CD14-positive monocyte (primary cell): ENCODE results near the gene DPF3. TPM values are rescaled to one million over a fixed set of nuclear protein-coding genes. Genes with fewer than 3 reads are reported as not detected.

Source experiments
- DNase-seq, 3 donors: peaks; one replicate each; pipeline ENCODE4 v3.0.0-alpha.2; 2011 to 2022
- H2AFZ ChIP-seq: 2 replicates; pipeline ENCODE4 v1.6.0; 2012; ENCODE audit warnings: mild to moderate bottlenecking, low read depth, low read length, inconsistent platforms; ENCODE audit not compliant: insufficient read depth, poor library complexity, severe bottlenecking
- H3K27ac ChIP-seq, 2 donors: 1 replicate in 1 of 2; 2 replicates in 1 of 2; pipeline ENCODE4 v1.5.1; 2012 to 2013; ENCODE audit warnings: low read length in 2 of 2, control low read depth in 1 of 2, inconsistent platforms in 1 of 2, low read depth in 1 of 2, mild to moderate bottlenecking in 1 of 2
- H3K27me3 ChIP-seq, 2 donors: one replicate each; pipeline versions ENCODE4 v1.6.0 to v1.6.1; 2011 to 2013; ENCODE audit warnings: low read length in 2 of 2; ENCODE audit not compliant: control insufficient read depth in 2 of 2, insufficient read depth in 2 of 2
- H3K36me3 ChIP-seq, 2 donors: replicated peaks in 1 of 2; 1 replicate in 1 of 2; 2 replicates in 1 of 2; pipeline versions ENCODE4 v1.5.1 to v1.6.1; 2012 to 2013; ENCODE audit warnings: low read length in 2 of 2, control low read depth in 1 of 2, inconsistent platforms in 1 of 2, mild to moderate bottlenecking in 1 of 2; ENCODE audit not compliant: insufficient read depth in 2 of 2, control insufficient read depth in 1 of 2
- H3K4me1 ChIP-seq, 2 donors: 1 replicate in 1 of 2; 2 replicates in 1 of 2; pipeline versions ENCODE4 v1.5.1 to v1.6.1; 2012 to 2013; ENCODE audit warnings: low read length in 2 of 2, control low read depth in 1 of 2, inconsistent platforms in 1 of 2, mild to moderate bottlenecking in 1 of 2, moderate library complexity in 1 of 2; ENCODE audit not compliant: insufficient read depth in 2 of 2, control insufficient read depth in 1 of 2
- H3K4me2 ChIP-seq: replicated peaks from 2 replicates; pipeline ENCODE3; 2012; ENCODE audit warnings: low read length, moderate library complexity, mild to moderate bottlenecking; ENCODE audit not compliant: poor library complexity, severe bottlenecking; ENCODE audit errors: extremely low read depth
- H3K4me3 ChIP-seq, 3 experiments: fragments of 200-600 bp in 1 of 3; sonication (generic) in 1 of 3; replicated peaks in 1 of 3; 1 replicate in 2 of 3; 2 replicates in 1 of 3; pipeline ENCODE4 v1.5.1; 2011 to 2013; ENCODE audit warnings: low read length in 3 of 3, mild to moderate bottlenecking in 3 of 3, control low read depth in 2 of 3, low read depth in 2 of 3, inconsistent platforms in 1 of 3, moderate library complexity in 1 of 3
- H3K79me2 ChIP-seq: 2 replicates; pipeline ENCODE4 v1.6.0; 2012; ENCODE audit warnings: mild to moderate bottlenecking, control low read depth, inconsistent platforms, low read length, moderate library complexity; ENCODE audit not compliant: insufficient read depth
- H3K9ac ChIP-seq: 2 replicates; pipeline ENCODE4 v1.6.0; 2017; ENCODE audit warnings: low read length, mild to moderate bottlenecking; ENCODE audit not compliant: insufficient read depth, poor library complexity, severe bottlenecking
- H3K9me3 ChIP-seq, 2 donors: replicated peaks in 1 of 2; 1 replicate in 1 of 2; 2 replicates in 1 of 2; pipeline versions ENCODE4 v1.5.1 to v1.6.1; 2012 to 2013; ENCODE audit warnings: low read length in 2 of 2, control low read depth in 1 of 2; ENCODE audit not compliant: control insufficient read depth in 1 of 2, insufficient read depth in 1 of 2
- H4K20me1 ChIP-seq: 2 replicates; pipeline ENCODE4 v1.6.0; 2012; ENCODE audit warnings: mild to moderate bottlenecking, low read length, control low read depth, moderate library complexity; ENCODE audit not compliant: insufficient read depth
- H3K27ac Mint-ChIP-seq, 7 donors: one replicate each; pipeline ENCODE4 v1.8.0; 2020; ENCODE audit warnings: mild to moderate bottlenecking in 7 of 7, mixed read lengths in 7 of 7, moderate library complexity in 6 of 7, inconsistent platforms in 2 of 7
- H3K27me3 Mint-ChIP-seq, 3 donors: one replicate each; pipeline ENCODE4 v1.8.0; 2021 to 2022; ENCODE audit warnings: low read depth in 3 of 3, mild to moderate bottlenecking in 3 of 3, mixed read lengths in 3 of 3, moderate library complexity in 3 of 3, inconsistent platforms in 1 of 3
- H3K36me3 Mint-ChIP-seq, 2 donors: one replicate each; pipeline ENCODE4 v1.8.0; 2020; ENCODE audit warnings: mixed read lengths in 2 of 2, inconsistent platforms in 1 of 2, mild to moderate bottlenecking in 1 of 2
- H3K4me1 Mint-ChIP-seq: one replicate; pipeline ENCODE4 v1.8.0; 2020; ENCODE audit warnings: mild to moderate bottlenecking, mixed read lengths
- H3K4me3 Mint-ChIP-seq, 2 donors: one replicate each; pipeline ENCODE4 v1.8.0; 2020; ENCODE audit warnings: mild to moderate bottlenecking in 2 of 2, mixed read lengths in 2 of 2, moderate library complexity in 1 of 2
- H3K9me3 Mint-ChIP-seq, 7 donors: one replicate each; pipeline ENCODE4 v1.8.0; 2020 to 2022; ENCODE audit warnings: mixed read lengths in 7 of 7, mild to moderate bottlenecking in 6 of 7, moderate library complexity in 6 of 7, inconsistent platforms in 2 of 7
- CTCF ChIP-seq: fragments of 200-600 bp; IDR thresholded peaks from one replicate; pipeline ENCODE4 v1.8.0; 2022; ENCODE audit warnings: antibody characterized with exemption, mild to moderate bottlenecking
- WGBS: methylation state at CpG from one replicate; pipeline ENCODE4 v1.1.5; 2013; ENCODE audit warnings: missing lambda C conversion rate; ENCODE audit not compliant: insufficient coverage; 5-methylcytosine and 5-hydroxymethylcytosine counted together
- intact Hi-C, 2 donors: fragments of 100-400 bp; cut with micrococcal nuclease; formaldehyde crosslinking; loops; one replicate each; pipeline versions ENCODE4 v1.15.0 to v1.15.1; 2023
- polyA plus RNA-seq, 3 donors: library from polyadenylated mRNA; depleted of rRNA in 1 of 3; unstranded in 2 of 3; stranded (reverse) in 1 of 3; fragments of 300-500 nt in 2 of 3; fragments of >200 nt in 1 of 3; fragmentation: Illumina TruSeq in 2 of 3; gene quantifications; 1 replicate in 2 of 3; 2 replicates in 1 of 3; pipeline ENCODE4 v1.2.3, GENCODE V29; 2012 to 2021

The DPF3 gene
- polyA plus RNA-seq, 3 donors = 0.33 to 0.39 TPM; not detected in 1

GRCh38 chr14:72904840-72905561, 11.1 kb upstream of the DPF3 start:
- Histone ChIP-seq H3K4me3 (no peak overlapping the region), H3K79me2 (no peaks in the 10 kb centered on the region), H4K20me1 (no peaks in the 10 kb centered on the region), H3K4me2 (no peak overlapping the region), H3K9me3 (no peaks in the 10 kb centered on the region), H3K36me3 (no peaks in the 10 kb centered on the region), H3K27me3 (peaks cover 6 to 12% of the 10 kb centered on the region in 2 donors), H3K4me1 (no peaks in the 10 kb centered on the region), H3K9ac (no peak overlapping the region), H3K27ac (no peak overlapping the region), H2AFZ (no peak overlapping the region)
- DNase-seq = peak; percentile 54 to 71 (median 69)
- Mint-ChIP-seq H3K27me3 (peaks cover 12 to 26% (median 13%) of the 10 kb centered on the region in 3 donors), H3K27ac (no peak overlapping the region), H3K9me3 (no peaks in the 10 kb centered on the region), H3K4me1 (no peaks in the 10 kb centered on the region), H3K4me3 (no peak overlapping the region), H3K36me3 (no peaks in the 10 kb centered on the region)
- intact Hi-C loops = loop anchor here (2.0 kb wide), 1 partner anchor 388 kb away; no protein-coding TSS in a partner anchor
- TF ChIP-seq CTCF = peak; percentile 96
- WGBS = 36% methylated on average over 2 of the region's 5 CpGs

DNA sequence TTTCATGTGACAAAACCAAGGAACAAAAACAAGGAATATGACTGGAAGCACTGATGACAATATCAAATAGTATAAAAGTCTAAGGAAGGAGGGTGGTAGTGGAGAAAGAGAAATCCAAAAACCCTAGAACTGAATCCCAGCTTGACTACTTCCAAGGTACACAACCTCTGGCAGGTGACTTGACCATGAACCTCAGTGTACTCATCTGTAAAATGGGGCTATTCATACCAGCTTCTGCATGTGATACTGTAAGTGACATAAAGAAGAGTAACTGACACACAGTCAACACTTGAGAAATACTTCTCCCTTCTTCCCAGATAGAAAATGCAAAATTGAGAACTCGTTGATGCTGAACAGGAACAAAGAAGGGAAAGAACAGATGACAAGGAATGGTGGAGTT, 10.3 kb upstream of the DPF3 start:
- no peak overlapping the region for H3K4me2 ChIP-seq
- H3K27ac ChIP-seq = no peak overlapping the region
- Mint-ChIP-seq H3K4me3 (no peak overlapping the region), H3K36me3 (no peaks in the 10 kb centered on the region), H3K9me3 (no peaks in the 10 kb centered on the region), H3K27me3 (peaks cover 10 to 21% (median 13%) of the 10 kb centered on the region in 3 donors), H3K27ac (no peak overlapping the region), H3K4me1 (no peaks in the 10 kb centered on the region)
- H3K79me2 ChIP-seq = no peaks in the 10 kb centered on the region
- no peak overlapping the region for H2AFZ ChIP-seq
- no peak overlapping the region for H3K9ac ChIP-seq
- H3K36me3 ChIP-seq = no peaks in the 10 kb centered on the region
- H4K20me1 ChIP-seq = no peaks in the 10 kb centered on the region
- no peaks in the 10 kb centered on the region for H3K4me1 ChIP-seq
- H3K9me3 ChIP-seq = no peaks in the 10 kb centered on the region
- H3K27me3 ChIP-seq = peaks cover 8 to 12% of the 10 kb centered on the region in 2 donors
- intact Hi-C loops = loop anchor here (2.0 kb wide), 1 partner anchor 387 kb away; no protein-coding TSS in a partner anchor
- WGBS = no CpG with 5 or more reads among the region's 1 CpG
- DNase-seq = no peak
- no peak overlapping the region for H3K4me3 ChIP-seq
- TF ChIP-seq CTCF = no peak
